Skin of body (tissue), 2 donors: Measurements from ENCODE around the gene TRAK1. TPM values are rescaled to one million over a fixed set of nuclear protein-coding genes. Genes with fewer than 3 reads are reported as not detected.

ENCODE experiments used
- DNase-seq: peaks from one replicate; lab custom pipeline; 2025; lab: John Stamatoyannopoulos, UW
- total RNA-seq: library from RNA; depleted of rRNA; stranded (reverse); fragments of >200 nt; gene quantifications from one replicate; pipeline ENCODE4 v1.2.3, GENCODE V29; 2014

The TRAK1 gene
- total RNA-seq, 1 donor from 2014 or later, result 36.4 TPM

DNA sequence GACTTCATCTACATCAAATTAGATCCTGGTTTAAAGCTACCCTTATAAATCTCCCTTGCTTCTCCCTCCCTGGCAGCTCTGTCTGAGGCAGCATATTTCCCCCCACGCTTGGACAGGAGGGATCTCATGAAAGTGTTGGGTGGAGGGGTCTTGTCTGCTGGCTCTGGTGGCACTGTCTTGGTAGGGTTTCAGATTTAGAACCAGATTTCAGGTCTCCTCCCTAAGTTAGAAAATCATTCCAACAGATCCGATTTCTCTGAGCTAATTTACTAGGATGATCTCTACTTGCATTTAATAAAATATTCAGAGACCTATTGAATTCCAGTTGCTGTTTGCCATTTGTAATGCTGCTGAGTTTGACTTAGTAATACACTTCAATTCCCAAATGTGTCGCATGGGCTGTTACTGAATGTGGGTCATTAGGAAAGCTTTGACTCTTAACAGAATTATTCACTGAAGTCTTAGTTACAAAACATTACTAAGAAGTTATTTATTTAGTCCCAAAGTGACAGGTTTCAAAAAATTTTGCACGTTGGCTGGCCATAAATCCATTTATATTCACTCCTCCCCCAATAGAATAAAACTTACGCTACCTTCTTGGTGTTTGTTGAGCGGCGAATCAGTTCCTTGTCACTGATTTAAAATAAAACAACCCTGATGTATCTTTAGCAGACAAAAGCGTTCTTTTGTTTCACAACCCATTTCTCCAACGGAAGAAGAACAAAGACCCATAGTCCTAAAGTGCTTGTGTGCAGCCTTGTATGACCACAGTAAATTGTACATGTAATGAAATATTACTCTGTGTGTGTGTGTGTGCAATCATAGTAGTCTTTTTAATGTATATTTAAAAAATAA lies 84.5 kb downstream of the TRAK1 start:
- no peak for DNase-seq

DNA sequence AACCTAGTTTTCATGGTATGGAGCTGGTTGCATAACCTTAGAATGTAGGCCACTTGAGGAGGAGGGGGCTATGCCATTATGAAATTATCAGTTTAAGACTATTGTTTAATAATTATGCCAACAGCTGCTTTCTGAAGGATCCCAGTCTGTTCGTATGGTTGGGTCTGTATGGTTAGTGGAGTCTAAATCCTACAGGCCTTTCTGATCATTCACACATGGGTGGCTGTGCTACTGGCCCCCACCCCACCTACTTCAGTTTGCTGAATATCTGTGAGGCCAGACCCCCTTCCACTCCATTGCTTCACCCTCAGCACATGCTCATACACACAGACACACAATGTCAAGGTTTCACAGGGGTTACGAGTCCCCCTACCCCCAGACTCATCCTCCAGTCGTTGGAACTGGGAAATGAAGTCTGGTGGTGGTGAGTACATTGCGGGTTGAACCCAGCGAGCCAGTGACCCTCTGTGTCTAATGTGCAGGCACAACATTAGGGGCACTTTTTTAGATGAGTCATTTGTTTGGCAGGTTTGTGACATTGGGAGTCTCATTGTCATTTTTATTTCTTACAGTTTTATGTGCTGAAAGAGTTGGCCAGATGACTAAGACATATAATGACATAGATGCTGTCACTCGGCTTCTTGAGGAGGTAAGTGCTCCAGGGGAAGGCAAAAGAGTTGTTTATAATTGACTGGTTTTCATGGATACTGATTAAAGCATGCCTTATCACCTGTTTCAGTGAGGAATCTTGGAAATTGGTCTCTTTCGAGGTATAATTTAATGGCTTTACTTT lies 85.3 kb downstream of the TRAK1 start:
- no peak for DNase-seq

- DNase-seq, result no peak
Observed at GRCh38 chr3:42177068-42177800, 86.1 kb downstream of the TRAK1 start.

GRCh38 chr3:42177801-42178150 lies 86.6 kb downstream of the TRAK1 start:
- no peak for DNase-seq

- peak; percentile 62 for DNase-seq
Observed at GRCh38 chr3:42179110-42179725, 88.1 kb downstream of the TRAK1 start.

GRCh38 chr3:42180901-42181300 lies 89.7 kb downstream of the TRAK1 start:
- no peak for DNase-seq

DNA sequence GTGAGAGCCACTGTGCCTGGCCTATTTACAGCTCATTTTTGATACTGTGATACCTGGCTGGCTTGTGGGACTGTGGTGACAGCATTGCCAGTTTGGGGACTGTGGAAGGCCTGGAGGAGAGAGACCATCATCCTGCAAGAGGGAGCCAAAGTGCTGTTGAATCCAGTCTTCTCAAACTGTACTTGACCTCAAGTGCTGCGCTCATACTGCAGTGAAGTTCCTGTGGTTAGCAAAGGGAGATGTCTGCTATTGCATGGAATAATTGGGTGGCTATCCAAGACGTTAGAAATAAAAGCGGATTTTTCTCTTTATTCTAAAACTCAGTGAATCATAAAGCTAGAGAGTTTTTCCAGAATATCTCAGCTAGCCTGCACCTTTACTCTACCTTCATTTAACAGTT lies 91.4 kb downstream of the TRAK1 start:
- no peak for DNase-seq

DNA sequence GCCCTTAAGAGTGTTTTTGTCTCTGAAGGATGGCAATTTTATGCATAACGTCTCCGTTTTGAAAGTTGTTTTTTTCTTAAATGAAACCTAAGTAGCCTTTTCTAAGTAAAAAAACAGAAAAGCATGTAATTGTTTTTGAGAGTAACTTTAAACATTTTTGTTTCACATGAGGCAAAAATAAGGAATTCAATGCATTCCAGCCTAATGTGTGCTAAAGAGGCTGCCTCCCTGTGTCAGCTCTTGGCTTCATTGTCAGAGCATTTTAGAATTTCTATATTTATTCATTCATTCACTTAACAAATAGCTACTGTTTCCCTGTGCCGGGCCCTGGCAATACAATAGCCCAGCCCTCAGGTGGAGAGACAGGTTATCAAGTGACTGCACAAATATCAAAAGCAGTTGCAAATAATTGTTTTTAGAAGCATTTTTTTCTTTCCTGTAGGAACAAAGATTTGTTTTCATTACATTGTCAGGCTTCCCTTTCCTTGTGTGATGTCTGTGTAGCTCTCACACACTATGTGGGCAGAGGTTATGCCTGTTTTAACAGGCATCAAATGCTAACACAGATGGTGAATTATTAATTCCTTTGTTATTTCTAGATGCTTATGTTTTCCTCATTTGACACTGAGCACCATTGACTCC lies 93.0 kb downstream of the TRAK1 start:
- no peak for DNase-seq

DNA sequence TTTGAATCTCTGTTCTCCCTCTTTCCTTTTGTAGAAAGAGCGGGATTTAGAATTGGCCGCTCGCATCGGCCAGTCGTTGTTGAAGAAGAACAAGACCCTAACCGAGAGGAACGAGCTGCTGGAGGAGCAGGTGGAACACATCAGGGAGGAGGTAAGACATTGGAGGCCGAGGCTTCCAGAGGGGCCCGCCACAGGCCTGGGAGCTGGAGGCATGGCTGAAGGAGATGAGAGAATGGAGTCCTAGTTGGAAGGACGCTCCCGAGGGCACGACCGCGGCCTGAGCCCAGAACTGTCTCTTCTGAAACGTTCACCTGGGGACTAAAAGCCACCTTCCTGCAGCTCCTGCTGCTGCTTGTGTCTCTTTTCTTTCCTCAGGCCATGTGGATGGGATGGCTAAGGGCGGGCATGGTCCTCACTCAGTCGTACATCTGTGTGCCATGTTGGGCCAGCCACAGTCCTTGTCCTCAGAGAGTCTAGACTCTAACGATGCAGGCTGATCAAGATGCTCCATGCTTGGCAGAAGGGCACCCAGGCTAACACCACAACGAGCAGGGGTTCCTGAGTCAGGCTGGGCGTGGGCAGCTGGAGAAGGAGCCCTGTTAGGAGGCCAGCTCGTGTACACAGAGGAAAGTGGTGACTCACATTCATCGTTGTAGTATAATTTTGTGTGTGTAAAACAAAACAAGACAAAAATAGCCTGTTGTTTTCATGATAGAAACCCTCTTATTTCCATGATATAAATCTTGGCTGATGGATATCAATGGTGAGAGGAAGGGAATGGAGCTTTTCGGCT lies 93.7 kb downstream of the TRAK1 start:
- no peak for DNase-seq

- no peak for DNase-seq
Observed at GRCh38 chr3:42187936-42188335, 96.8 kb downstream of the TRAK1 start.

DNA sequence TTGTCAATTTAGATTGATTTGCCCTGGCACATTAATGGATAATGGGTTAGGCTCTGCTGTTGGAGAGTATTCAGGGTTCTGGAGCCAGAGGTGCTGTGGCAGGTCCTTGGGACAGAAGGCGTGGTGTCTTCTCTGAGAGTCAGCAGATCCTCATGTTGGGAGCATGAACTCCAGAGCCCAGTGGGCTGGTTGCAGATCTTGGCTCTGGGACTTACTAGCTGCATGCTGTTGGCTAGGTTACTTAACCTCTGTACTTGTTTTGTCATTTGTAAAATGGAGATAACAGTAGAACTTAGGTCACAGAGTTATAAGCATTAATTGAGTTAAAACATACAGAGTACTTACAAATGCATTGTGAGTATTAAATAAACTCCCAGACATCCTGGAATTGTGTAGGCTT lies 97.2 kb downstream of the TRAK1 start:
- DNase-seq, result no peak

- DNase-seq, result no peak
Observed at GRCh38 chr3:42189001-42189460, 97.9 kb downstream of the TRAK1 start.

GRCh38 chr3:42189736-42190135 lies 98.6 kb downstream of the TRAK1 start:
- DNase-seq, result no peak

DNA sequence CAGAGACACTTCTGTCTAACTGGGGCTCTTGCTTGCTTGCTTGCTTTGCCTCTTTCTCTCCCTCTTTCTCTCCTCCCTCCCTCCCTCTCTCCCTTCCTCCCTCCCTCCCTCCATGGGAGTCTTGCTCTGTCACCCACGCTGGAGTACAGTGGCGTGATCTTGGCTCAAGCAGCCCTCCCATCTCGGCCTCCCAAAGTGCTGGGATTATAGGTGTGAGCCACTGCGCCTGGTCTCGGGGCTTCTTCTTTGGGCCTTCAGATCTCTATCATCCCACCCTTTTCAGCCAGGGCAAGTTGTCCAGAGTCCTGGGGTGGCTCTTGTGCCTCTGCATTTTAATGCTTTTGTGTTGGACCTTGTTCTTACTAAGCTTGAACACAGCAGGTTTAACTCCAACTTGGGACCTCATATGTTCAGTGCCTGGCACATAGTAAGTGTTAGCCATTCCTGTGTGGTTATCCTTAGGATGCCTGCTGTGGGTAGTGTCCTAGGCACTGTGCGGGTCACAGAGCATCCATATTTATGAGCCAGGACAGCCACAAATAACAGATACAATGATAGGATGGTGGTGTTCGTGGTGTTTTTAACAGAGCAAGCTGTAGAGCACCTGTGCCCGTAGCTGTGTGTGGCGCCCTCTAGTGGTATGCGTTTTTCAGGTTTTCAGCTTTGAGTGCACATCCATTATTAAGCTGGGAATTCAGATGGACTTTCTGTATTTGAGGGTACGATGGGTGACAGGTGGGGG lies 99.7 kb downstream of the TRAK1 start:
- DNase-seq, result peak; percentile 40

- no peak for DNase-seq
Observed at GRCh38 chr3:42191443-42191747, 100.2 kb downstream of the TRAK1 start.

- DNase-seq, result no peak
Observed at GRCh38 chr3:42192334-42193200, 101.4 kb downstream of the TRAK1 start.

GRCh38 chr3:42194943-42195510 lies 103.9 kb downstream of the TRAK1 start:
- no peak for DNase-seq

DNA sequence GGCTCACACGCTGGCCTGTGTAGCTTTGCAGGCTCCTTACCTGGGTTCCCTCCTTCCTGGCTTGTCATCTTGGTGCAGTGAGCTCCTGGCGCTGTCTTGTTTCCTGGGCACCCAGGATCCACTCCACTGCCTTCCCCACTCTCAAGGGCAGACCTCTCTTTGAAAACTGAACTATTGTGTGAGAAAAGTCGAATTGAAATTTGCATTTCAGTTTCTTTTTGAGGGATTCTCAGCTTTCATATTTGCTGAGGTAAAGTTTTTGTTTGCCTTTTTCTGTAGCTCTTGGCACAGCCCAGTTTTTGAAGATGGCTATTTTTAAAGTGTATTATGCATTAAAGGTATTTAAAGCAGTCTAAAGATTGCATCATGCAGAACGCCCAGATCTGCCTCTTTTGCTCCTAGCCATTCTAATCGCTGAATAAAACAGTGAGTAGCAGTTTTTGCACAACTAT lies 104.7 kb downstream of the TRAK1 start:
- DNase-seq, result no peak
